MM.1S (cell line): ENCODE data around the gene GAK.

Experiments
- CTCF ChIP-seq: fragments of 300-600 bp; sonication (generic); IDR thresholded peaks from 2 replicates; pipeline ENCODE4 v1.5.1; 2016; ENCODE audit warnings: antibody characterized with exemption, low read length, mixed read lengths
- EZH2 ChIP-seq: fragments of 300-600 bp; sonication (generic); optimal IDR thresholded peaks from 2 replicates; pipeline ENCODE3; 2017; ENCODE audit warnings: low read depth, mild to moderate bottlenecking, antibody characterized with exemption, low read length, mixed read lengths
- EZH2phosphoT487 ChIP-seq: fragments of 300-600 bp; sonication (generic); IDR thresholded peaks from 2 replicates; pipeline ENCODE4 v1.6.1; 2018; ENCODE audit warnings: antibody characterized with exemption, low read length

- TF ChIP-seq CTCF (no peak; the same call in 1 of the 2 replicates), EZH2 (no peak), EZH2phosphoT487 (no peak)
These were observed 576 bp upstream of the GAK start for GRCh38 chr4:932713-933070.
